Mesothelial cell of epicardium (in vitro differentiated cells): Measurements from ENCODE around the gene KCNJ6. TPM values are rescaled to one million over a fixed set of nuclear protein-coding genes. Genes with fewer than 3 reads are reported as not detected.

Source experiments
- DNase-seq, 2 experiments: peaks; one replicate each; pipeline ENCODE4 v3.0.0; 2021; ENCODE audit warnings: low spot score in 2 of 2; ENCODE audit not compliant: unreplicated experiment in 2 of 2
- H3K27ac Mint-ChIP-seq: 2 replicates; pipeline ENCODE4 v1.8.0; 2021; ENCODE audit warnings: mixed read lengths
- H3K27me3 Mint-ChIP-seq: 2 replicates; pipeline ENCODE4 v1.8.0; 2021; ENCODE audit warnings: low read depth, mixed read lengths
- H3K36me3 Mint-ChIP-seq: 2 replicates; pipeline ENCODE4 v1.8.0; 2021; ENCODE audit warnings: mixed read lengths
- H3K4me1 Mint-ChIP-seq: 2 replicates; pipeline ENCODE4 v1.8.0; 2021; ENCODE audit warnings: mixed read lengths
- H3K4me3 Mint-ChIP-seq: 2 replicates; pipeline ENCODE4 v1.8.0; 2021; ENCODE audit warnings: mild to moderate bottlenecking, moderate library complexity, mixed read lengths
- H3K9me3 Mint-ChIP-seq: 2 replicates; pipeline ENCODE4 v1.8.0; 2021; ENCODE audit warnings: mixed read lengths
- total RNA-seq: library from RNA; stranded (reverse); gene quantifications from 3 replicates; pipeline ENCODE4 v1.2.1, GENCODE V29; 2021
- TF ChIP-seq, protein P1 (sequence below): fragments of 200-600 bp; sonication (generic); IDR thresholded peaks from one replicate; pipeline ENCODE4 v1.5.0; 2021; ENCODE audit warnings: antibody characterized with exemption; ENCODE audit not compliant: unreplicated experiment

The KCNJ6 gene
- total RNA-seq, 1 donor from 2014 or later = 0.02 TPM

DNA sequence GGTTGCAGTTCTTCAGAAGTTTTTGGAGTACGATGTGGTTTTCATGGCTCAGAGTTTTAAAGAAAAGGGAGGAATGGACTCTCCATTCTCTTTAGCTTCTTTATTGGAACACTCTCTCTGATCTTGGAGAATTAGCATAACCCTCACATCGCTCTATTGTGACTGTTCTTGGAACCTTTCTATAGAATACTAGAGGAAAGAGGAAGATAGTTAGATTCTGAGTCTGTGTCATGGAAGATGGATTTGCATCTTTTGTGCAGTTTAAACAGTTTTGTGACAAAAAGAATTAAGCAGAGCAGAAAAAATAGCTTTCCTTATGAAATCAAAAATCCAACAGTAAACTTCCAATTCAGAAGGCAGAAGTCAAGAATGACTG is 61.0 kb downstream of the KCNJ6 start:
- TF ChIP-seq, protein P1, sequence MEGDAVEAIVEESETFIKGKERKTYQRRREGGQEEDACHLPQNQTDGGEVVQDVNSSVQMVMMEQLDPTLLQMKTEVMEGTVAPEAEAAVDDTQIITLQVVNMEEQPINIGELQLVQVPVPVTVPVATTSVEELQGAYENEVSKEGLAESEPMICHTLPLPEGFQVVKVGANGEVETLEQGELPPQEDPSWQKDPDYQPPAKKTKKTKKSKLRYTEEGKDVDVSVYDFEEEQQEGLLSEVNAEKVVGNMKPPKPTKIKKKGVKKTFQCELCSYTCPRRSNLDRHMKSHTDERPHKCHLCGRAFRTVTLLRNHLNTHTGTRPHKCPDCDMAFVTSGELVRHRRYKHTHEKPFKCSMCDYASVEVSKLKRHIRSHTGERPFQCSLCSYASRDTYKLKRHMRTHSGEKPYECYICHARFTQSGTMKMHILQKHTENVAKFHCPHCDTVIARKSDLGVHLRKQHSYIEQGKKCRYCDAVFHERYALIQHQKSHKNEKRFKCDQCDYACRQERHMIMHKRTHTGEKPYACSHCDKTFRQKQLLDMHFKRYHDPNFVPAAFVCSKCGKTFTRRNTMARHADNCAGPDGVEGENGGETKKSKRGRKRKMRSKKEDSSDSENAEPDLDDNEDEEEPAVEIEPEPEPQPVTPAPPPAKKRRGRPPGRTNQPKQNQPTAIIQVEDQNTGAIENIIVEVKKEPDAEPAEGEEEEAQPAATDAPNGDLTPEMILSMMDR = no peak
- no peaks in the 10 kb centered on the region for H3K36me3 Mint-ChIP-seq

DNA sequence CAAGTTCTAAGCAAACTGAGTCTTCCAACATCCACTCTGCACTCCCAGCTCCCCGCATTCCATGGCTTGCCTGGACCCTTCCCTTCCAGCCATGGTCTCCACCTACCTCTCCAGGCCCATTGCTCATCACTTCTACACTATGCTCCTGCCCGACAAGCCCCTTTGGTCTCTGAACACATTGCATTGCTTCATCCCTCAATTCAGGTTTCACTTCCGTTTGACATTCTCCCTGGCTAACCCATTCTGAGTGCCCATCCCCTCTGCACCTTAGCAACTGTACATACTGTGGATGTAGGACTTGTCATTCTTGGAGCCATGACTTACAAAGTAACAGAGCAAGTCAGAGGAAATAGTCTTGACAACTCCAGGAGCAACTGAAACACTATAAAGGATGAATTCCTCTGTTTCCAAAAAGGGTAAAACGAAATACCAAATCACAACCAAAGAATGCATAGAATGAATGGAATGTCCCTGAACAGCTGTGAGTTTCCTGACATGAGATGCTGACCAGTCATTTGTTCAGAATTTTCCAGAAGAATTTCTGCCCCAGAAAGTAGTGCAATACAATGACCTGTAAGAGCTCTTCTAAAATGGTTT is 66.7 kb downstream of the KCNJ6 start:
- TF ChIP-seq, protein P1 = no peak
- H3K27ac Mint-ChIP-seq = no peak overlapping the region
- peaks cover 14% of the 10 kb centered on the region for H3K4me1 Mint-ChIP-seq
- H3K4me3 Mint-ChIP-seq = no peak overlapping the region
- H3K36me3 Mint-ChIP-seq = no peaks in the 10 kb centered on the region
- H3K27me3 Mint-ChIP-seq = peaks cover 6% of the 10 kb centered on the region
- DNase-seq = no peak
- peaks cover 20% of the 10 kb centered on the region for H3K9me3 Mint-ChIP-seq

More for the DNA sequence above, 61.0 kb downstream of the KCNJ6 start:
- DNase-seq = no peak
- H3K4me1 Mint-ChIP-seq = no peaks in the 10 kb centered on the region
- H3K4me3 Mint-ChIP-seq = no peak overlapping the region
- peaks cover 34% of the 10 kb centered on the region for H3K9me3 Mint-ChIP-seq
- peaks cover 3% of the 10 kb centered on the region for H3K27me3 Mint-ChIP-seq
- no peak overlapping the region for H3K27ac Mint-ChIP-seq

DNA sequence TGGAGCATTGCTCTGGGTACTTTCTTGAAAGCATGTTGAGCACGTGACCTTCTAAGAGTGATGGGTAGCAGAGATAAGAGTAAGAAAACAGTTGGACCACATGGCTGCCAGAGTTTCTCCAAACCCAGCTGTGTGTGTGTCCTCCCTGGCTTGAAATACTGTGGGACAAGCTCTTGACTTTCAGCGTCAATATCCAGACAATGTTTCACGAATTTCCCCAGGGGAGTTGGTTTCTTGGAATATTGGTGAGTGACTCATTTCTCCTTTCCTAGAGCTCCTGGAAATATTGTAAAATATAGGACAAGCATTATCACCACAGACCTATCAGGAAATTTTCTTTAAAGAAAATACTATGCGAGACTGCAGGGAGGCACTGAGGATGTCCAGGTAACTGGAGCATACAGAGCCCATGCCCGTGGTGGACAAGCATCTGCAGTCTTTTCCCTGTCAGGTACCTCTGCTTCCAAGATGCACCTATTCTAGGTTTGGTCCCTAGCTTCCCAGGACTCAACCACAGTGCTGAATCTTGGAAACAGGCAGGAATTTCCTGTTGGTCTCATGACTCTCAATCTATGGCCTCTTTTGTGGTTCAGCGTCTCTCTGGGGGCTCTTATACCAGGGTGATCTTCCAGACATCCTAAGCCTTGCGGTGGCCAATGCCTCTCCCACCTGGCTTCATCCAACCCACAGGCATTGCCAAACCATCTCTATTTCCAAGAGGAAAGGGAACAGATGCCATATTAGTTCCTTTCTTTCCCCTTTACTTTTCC is 67.4 kb downstream of the KCNJ6 start:
- TF ChIP-seq, protein P1 = no peak
- no peak overlapping the region for H3K27ac Mint-ChIP-seq

DNA sequence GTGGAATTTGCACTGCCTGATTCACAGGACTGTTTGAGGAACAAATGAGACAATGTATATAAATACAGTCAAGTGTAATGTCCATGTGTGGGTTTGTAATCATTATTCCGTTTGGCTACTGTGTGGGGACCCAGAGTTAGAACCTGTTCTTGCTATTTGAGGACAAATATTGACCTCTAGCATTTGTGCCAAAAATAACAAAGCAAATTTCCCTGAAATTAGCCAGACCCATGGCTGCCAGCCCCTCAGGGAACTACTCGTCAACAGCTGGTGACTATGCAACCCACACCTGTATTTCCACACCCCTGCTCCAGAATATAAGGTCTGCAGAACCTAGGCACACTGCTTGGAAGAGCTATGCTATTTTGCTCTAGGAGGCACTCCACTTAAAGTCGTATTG is 70.7 kb downstream of the KCNJ6 start:
- DNase-seq = no peak
- peaks cover 14% of the 10 kb centered on the region for H3K4me1 Mint-ChIP-seq
- peaks cover 10% of the 10 kb centered on the region for H3K27me3 Mint-ChIP-seq
- no peak overlapping the region for H3K27ac Mint-ChIP-seq
- no peaks in the 10 kb centered on the region for H3K9me3 Mint-ChIP-seq
- TF ChIP-seq, protein P1 = no peak
- no peaks in the 10 kb centered on the region for H3K36me3 Mint-ChIP-seq
- no peak overlapping the region for H3K4me3 Mint-ChIP-seq

More for the DNA sequence above, 67.4 kb downstream of the KCNJ6 start:
- peaks cover 14% of the 10 kb centered on the region for H3K4me1 Mint-ChIP-seq
- peaks cover 13% of the 10 kb centered on the region for H3K9me3 Mint-ChIP-seq
- no peak for DNase-seq
- no peaks in the 10 kb centered on the region for H3K36me3 Mint-ChIP-seq
- H3K4me3 Mint-ChIP-seq = no peak overlapping the region
- H3K27me3 Mint-ChIP-seq = peaks cover 10% of the 10 kb centered on the region

DNA sequence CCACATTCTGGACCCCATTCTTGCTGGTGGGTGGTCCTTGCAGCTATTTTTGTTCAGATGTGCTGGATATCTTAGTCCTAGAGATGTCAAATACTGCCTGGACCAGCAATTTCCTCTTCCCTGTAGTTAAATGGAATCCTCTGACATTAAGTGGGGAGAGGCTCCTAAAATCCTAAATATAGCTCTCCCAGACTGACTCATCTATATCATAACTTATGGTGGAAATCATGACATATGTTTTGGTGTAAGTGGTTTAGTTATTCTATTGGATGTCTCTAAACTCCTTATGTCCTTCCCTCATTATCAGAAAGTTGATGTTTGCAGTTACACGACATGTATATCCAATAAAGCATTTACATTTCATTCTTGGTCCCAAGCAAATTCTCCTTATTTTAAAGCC is 73.1 kb downstream of the KCNJ6 start:
- Mint-ChIP-seq H3K27me3 (peaks cover 10% of the 10 kb centered on the region), H3K4me3 (no peak overlapping the region), H3K36me3 (no peaks in the 10 kb centered on the region), H3K27ac (no peak overlapping the region), H3K9me3 (no peaks in the 10 kb centered on the region), H3K4me1 (peaks cover 11% of the 10 kb centered on the region)
- DNase-seq = no peak
- TF ChIP-seq, protein P1 = no peak
